ENCODE data around the gene PIK3AP1. TPM values are rescaled to one million over a fixed set of nuclear protein-coding genes. Genes with fewer than 3 reads are reported as not detected.
"Not testable (repeated sequence)": the region's sequence is repeated elsewhere in the genome, so short reads cannot be mapped to it uniquely, and the experiment has no call there.

PIK3AP1 gene
- polyA plus RNA-seq, 1 experiment = 0.04 TPM

DNA sequence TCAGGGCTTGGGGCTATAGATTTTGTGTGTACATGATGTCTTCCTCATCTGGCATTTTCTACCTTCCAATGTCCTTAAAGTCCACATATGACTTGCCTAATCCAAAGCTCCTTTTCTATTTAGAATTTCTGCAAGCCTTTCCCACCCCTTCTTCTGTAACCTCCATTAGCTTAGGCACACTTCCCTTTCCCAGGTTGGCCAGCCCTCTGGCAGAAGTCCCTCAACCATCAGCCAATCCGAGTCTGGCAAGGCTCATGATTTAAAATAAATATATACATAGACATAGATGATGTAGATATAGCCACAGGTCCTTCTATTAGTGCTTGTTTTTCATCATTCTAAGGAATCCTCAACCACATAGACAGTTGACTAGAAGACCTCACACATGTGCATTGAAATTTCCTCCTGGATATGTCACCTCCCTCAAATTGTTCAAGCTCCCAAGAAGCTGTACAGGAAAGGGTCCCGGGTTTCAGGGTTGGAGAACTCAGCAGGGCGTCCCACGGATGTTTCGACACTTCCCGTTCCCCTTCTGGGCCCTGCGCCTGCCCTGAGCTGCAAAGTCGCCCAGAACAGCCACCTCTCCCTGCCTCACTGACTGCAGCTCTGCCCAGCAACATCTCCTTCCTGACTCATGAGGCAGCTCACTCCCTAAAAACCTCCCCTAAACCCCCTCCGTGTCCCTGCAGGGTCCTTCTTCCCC is 20.4 kb upstream of the PIK3AP1 start:
- CTCF ChIA-PET = interaction anchor here (0.8 to 1.7 kb wide), 3 partner anchors 8 to 365 kb away, joined by 3 to 7 read pairs (median 4); no protein-coding TSS in a partner anchor
- no peak overlapping the region for H3K4me3 ChIP-seq (ENCODE audit: low read depth, low read length)
- POLR2A ChIA-PET = no interaction called here
- no peak for DNase-seq (ENCODE audit: low read depth)
- TF ChIP-seq, protein P1, sequence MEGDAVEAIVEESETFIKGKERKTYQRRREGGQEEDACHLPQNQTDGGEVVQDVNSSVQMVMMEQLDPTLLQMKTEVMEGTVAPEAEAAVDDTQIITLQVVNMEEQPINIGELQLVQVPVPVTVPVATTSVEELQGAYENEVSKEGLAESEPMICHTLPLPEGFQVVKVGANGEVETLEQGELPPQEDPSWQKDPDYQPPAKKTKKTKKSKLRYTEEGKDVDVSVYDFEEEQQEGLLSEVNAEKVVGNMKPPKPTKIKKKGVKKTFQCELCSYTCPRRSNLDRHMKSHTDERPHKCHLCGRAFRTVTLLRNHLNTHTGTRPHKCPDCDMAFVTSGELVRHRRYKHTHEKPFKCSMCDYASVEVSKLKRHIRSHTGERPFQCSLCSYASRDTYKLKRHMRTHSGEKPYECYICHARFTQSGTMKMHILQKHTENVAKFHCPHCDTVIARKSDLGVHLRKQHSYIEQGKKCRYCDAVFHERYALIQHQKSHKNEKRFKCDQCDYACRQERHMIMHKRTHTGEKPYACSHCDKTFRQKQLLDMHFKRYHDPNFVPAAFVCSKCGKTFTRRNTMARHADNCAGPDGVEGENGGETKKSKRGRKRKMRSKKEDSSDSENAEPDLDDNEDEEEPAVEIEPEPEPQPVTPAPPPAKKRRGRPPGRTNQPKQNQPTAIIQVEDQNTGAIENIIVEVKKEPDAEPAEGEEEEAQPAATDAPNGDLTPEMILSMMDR (IDR thresholded peaks at IDR 0.05; ENCODE audit: insufficient read depth, low read depth, low read length) = no peak
- no peaks in the 10 kb centered on the region for H3K36me3 ChIP-seq (ENCODE audit: control insufficient read depth, insufficient read depth, low read length)
- H3K27me3 ChIP-seq (ENCODE audit: control insufficient read depth, insufficient read depth, low read length) = no peaks in the 10 kb centered on the region; the same call in 1 of the 2 replicates

DNA sequence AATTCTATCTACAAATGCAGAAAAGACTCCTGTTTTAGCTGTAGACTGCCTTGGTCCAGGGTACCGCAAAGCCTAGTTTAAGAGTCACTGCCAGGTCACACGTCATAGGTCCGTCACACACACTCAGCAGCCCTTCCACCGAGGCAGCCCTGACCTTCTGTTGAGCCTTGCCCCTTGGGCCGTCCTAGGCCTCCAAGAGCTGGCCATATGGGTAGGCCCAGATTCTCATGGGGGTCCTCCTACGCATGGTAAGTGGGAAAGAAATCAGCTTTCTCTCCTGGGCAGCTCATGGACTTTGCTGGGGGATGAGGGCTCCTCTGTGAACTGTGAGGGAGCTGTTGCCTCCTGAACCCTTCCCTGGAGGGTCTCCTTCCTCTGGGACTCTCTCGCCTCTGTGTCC is 19.8 kb upstream of the PIK3AP1 start:
- ChIA-PET CTCF (interaction anchor here (0.8 to 1.1 kb wide), 2 partner anchors 8 to 365 kb away, joined by 3 to 4 read pairs; no protein-coding TSS in a partner anchor), POLR2A (no interaction called here)

DNA sequence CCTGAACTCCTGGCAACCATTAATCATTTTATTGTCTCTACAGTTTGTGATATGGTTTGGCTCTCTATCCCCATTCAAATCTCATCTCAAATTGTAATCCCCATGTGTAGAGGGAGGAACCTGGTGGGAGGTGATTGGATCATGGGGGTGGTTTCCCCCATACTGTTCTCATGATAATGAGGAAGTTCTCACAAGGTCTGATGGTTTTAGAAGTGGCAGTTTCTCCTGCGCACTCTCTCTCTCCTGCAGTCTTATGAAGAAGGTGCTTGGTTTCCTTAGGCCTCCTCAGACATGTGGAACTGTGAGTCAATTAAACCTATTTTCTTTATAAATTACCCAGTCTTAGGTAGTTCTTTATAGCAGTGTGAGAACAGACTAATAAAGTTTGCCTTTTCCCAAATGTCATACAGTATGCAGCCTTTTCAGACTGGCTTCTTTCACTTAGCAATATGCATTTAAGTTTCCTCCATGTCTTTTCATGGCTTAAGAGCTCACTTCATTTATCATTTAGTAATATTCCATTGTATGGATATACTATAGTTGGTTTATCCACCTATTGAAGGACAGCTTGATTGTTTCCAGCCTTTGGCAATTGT is 17.1 kb upstream of the PIK3AP1 start:
- H3K4me3 ChIP-seq (ENCODE audit: low read depth, low read length); H3K36me3 ChIP-seq (ENCODE audit: control insufficient read depth, insufficient read depth, low read length); POLR2A ChIA-PET; CTCF ChIA-PET; DNase-seq (ENCODE audit: low read depth); H3K27me3 ChIP-seq (ENCODE audit: control insufficient read depth, insufficient read depth, low read length): not testable (repeated sequence)

More for the DNA sequence above, 19.8 kb upstream of the PIK3AP1 start:
- TF ChIP-seq, protein P1 (IDR thresholded peaks at IDR 0.05; ENCODE audit: insufficient read depth, low read depth, low read length) = no peak
- no peak overlapping the region for H3K4me3 ChIP-seq (ENCODE audit: low read depth, low read length)
- no peaks in the 10 kb centered on the region for H3K36me3 ChIP-seq (ENCODE audit: control insufficient read depth, insufficient read depth, low read length)
- H3K27me3 ChIP-seq (ENCODE audit: control insufficient read depth, insufficient read depth, low read length) = no peaks in the 10 kb centered on the region; the same call in 1 of the 2 replicates
- no peak for DNase-seq (ENCODE audit: low read depth)

DNA sequence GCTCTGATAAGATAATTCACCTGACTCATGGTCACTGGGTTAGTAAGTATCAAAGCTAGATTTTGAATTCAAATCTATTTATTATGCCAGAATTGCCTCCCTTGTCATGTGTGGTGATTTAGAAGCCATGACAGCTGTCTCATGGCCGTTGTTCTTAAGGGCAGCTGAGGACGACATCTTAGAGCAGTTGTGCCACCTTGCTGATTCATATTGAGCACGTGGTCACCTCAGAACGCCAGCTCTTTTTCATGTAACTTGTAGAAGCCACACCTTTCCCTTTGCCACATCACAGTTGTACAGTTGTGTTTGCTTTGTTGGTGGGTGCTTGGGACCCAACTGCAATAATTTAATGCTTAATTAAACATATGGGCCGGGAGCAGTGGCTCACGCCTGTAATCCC is 4.3 kb upstream of the PIK3AP1 start:
- H3K27me3 ChIP-seq (ENCODE audit: control insufficient read depth, insufficient read depth, low read length) = peaks cover 9% of the 10 kb centered on the region
- TF ChIP-seq, protein P1 (IDR thresholded peaks at IDR 0.05; ENCODE audit: insufficient read depth, low read depth, low read length) = no peak
- no peak overlapping the region for H3K4me3 ChIP-seq (ENCODE audit: low read depth, low read length)
- POLR2A ChIA-PET = no interaction called here
- CTCF ChIA-PET = no interaction called here
- no peak for DNase-seq (ENCODE audit: low read depth)
- H3K36me3 ChIP-seq (ENCODE audit: control insufficient read depth, insufficient read depth, low read length) = no peaks in the 10 kb centered on the region

DNA sequence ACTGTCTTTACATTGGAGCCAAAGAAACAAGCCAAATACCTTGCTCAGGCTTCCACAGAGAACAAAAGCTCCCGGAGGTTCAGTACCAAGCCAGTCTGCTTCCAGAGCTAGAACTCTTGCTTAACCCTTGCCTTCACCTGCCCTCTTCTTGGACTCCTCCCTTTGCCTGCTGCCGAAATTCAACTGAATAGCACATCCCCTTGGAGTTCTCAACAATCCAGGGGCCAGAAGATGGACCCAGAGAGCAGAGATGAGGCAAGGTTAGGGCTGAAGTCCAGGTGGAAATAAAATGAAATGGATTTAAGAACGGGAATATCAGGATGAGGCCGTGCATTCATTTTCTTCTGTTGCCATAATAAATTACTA is 876 bp upstream of the PIK3AP1 start:
- DNase-seq (ENCODE audit: low read depth) = no peak
- Histone ChIP-seq H3K36me3 (ENCODE audit: control insufficient read depth, insufficient read depth, low read length) (no peaks in the 10 kb centered on the region), H3K4me3 (ENCODE audit: low read depth, low read length) (no peak overlapping the region), H3K27me3 (ENCODE audit: control insufficient read depth, insufficient read depth, low read length) (peaks cover 10% of the 10 kb centered on the region)
- ChIA-PET POLR2A (no interaction called here), CTCF (interaction anchor here (0.6 kb wide), 1 partner anchor 1347 kb away, joined by 3 read pairs; no protein-coding TSS in a partner anchor)
- TF ChIP-seq, protein P1 (IDR thresholded peaks at IDR 0.05; ENCODE audit: insufficient read depth, low read depth, low read length) = no peak
